ENCODE results near the gene POU6F2. TPM values are rescaled to one million over a fixed set of nuclear protein-coding genes. Genes with fewer than 3 reads are reported as not detected.

POU6F2 gene
- polyA plus RNA-seq, 4 donors, result 0.07 to 0.38 (median 0.24) TPM

Other genes starting within 250 kb of the POU6F2 start
- gene VPS41, start 68.7 kb upstream of the POU6F2 start, polyA plus RNA-seq (ENCODE audit: insufficient read length in 4 of 4), result 10 to 100 TPM; 62.2 to 84.6 (median 77.5) TPM

Data from left renal cortex interstitium (tissue), 4 donors.